SU-DHL-6 (cell line): ENCODE data around the gene AIG1.

ENCODE experiments used
- CTCF ChIP-seq: fragments of 200-600 bp; sonication (generic); IDR thresholded peaks from one replicate; pipeline ENCODE4 v1.5.1; 2017; ENCODE audit warnings: antibody characterized with exemption, mild to moderate bottlenecking, low read length, moderate library complexity; ENCODE audit not compliant: insufficient read depth, poor library complexity, severe bottlenecking
- EZH2phosphoT487 ChIP-seq: fragments of 200-600 bp; sonication (generic), shearing (Covaris generic); conservative IDR thresholded peaks from 2 replicates; pipeline ENCODE4 v1.6.1; 2018; ENCODE audit warnings: mild to moderate bottlenecking, antibody characterized with exemption, low read length, moderate library complexity, mixed read lengths

GRCh38 chr6:143339223-143339622 lies 278.5 kb downstream of the AIG1 start:
- no peak for TF ChIP-seq CTCF
- TF ChIP-seq EZH2phosphoT487: no peak
